Upper lobe of right lung (tissue), 1 donor: ENCODE measurements around the gene EPX. TPM values are rescaled to one million over a fixed set of nuclear protein-coding genes. Genes with fewer than 3 reads are reported as not detected.

Experiments used
- ATAC-seq: fragments of 200-7000 bp; cut with Tn5 transposase; one replicate; pipeline ENCODE4 v1.9.1; 2020; ENCODE audit warnings: mild to moderate bottlenecking, moderate library complexity
- DNase-seq: peaks from one replicate; pipeline ENCODE4 v3.0.0-alpha.2; 2020
- H3K27ac ChIP-seq: fragments of 200-600 bp; one replicate; pipeline ENCODE4 v1.8.0; 2022
- H3K27me3 ChIP-seq: fragments of 200-600 bp; one replicate; pipeline ENCODE4 v1.8.0; 2022; ENCODE audit warnings: mild to moderate bottlenecking
- H3K36me3 ChIP-seq: fragments of 200-600 bp; one replicate; pipeline ENCODE4 v1.8.0; 2022
- H3K4me1 ChIP-seq: fragments of 200-600 bp; one replicate; pipeline ENCODE4 v1.8.0; 2022
- H3K4me3 ChIP-seq: fragments of 200-600 bp; one replicate; pipeline ENCODE4 v1.8.0; 2022; ENCODE audit warnings: mild to moderate bottlenecking
- H3K9me3 ChIP-seq: fragments of 200-600 bp; one replicate; pipeline ENCODE4 v1.8.0; 2022
- intact Hi-C: fragments of 100-400 bp; cut with DNase I; formaldehyde crosslinking; loops from one replicate; pipeline ENCODE4 v1.11.0; 2022
- total RNA-seq: library from RNA; stranded (reverse); fragmentation: NEBNext Ultra II Directional; extraction: Animal tissue kit (Norgen Biotek cat#: 25700); gene quantifications from one replicate; pipeline ENCODE4 v1.2.1, GENCODE V29; 2021
- TF ChIP-seq, protein P1 (sequence below): fragments of 200-600 bp; IDR thresholded peaks from one replicate; pipeline ENCODE4 v1.8.0; 2022; ENCODE audit warnings: antibody characterized with exemption
- donor health status: DM: no; HTN: yes; CAD: no; lungs with severe emphysema.

The EPX gene
- total RNA-seq, 1 donor from 2014 or later, result not detected

DNA sequence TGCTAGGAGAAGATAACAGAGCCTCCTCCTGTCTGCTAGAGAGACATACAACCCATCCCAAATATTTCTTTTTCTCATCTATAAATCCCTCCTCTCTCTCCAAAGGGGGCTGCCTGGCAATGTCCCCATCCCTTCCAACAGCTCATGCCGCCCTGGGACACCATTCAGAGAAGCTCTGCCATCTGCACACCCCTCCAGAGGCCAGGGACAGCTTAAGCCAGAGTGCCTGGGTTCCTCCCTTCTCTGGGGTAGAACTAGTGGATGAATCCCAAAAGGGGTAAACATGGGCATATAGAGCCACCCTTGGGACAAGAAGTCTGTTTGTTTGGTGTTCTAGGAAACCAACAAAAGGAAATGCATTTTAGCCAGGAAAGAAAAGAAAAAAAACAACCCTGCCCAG, 43.3 kb downstream of the EPX start:
- H3K9me3 ChIP-seq, result no peaks in the 10 kb centered on the region
- no peak overlapping the region for H3K4me3 ChIP-seq
- TF ChIP-seq, protein P1, sequence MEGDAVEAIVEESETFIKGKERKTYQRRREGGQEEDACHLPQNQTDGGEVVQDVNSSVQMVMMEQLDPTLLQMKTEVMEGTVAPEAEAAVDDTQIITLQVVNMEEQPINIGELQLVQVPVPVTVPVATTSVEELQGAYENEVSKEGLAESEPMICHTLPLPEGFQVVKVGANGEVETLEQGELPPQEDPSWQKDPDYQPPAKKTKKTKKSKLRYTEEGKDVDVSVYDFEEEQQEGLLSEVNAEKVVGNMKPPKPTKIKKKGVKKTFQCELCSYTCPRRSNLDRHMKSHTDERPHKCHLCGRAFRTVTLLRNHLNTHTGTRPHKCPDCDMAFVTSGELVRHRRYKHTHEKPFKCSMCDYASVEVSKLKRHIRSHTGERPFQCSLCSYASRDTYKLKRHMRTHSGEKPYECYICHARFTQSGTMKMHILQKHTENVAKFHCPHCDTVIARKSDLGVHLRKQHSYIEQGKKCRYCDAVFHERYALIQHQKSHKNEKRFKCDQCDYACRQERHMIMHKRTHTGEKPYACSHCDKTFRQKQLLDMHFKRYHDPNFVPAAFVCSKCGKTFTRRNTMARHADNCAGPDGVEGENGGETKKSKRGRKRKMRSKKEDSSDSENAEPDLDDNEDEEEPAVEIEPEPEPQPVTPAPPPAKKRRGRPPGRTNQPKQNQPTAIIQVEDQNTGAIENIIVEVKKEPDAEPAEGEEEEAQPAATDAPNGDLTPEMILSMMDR, result no peak
- intact Hi-C loops, result no loop called here
- ATAC-seq, result no peak
- no peak overlapping the region for H3K27ac ChIP-seq
- H3K4me1 ChIP-seq, result peaks cover 4% of the 10 kb centered on the region
- H3K36me3 ChIP-seq, result no peaks in the 10 kb centered on the region
- H3K27me3 ChIP-seq, result peaks cover 13% of the 10 kb centered on the region
- no peak for DNase-seq

DNA sequence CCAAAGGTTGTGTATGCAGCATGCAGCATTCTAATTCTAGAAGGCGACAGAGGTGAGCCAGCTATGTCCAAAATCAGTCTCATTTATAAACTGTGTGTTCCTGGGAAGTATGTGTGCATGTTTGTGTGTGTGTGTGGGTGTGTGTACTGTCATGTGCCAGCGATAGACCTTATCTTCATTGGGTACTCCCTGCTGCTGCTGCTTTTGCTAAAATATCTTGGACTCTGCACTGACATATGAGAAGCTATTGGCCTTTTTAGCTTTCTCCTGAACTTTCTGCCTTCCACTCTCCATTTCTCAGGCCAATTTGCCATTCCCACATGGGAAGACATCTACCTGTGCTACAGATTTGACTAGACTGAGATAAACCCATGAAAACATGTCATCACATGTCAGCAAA, 43.9 kb downstream of the EPX start:
- Histone ChIP-seq H3K4me3 (no peak overlapping the region), H3K27ac (no peak overlapping the region), H3K36me3 (no peaks in the 10 kb centered on the region), H3K4me1 (peaks cover 4% of the 10 kb centered on the region), H3K9me3 (no peaks in the 10 kb centered on the region), H3K27me3 (peaks cover 19% of the 10 kb centered on the region)
- ATAC-seq, result no peak
- TF ChIP-seq, protein P1, result no peak
- intact Hi-C loops, result no loop called here
- no peak for DNase-seq

DNA sequence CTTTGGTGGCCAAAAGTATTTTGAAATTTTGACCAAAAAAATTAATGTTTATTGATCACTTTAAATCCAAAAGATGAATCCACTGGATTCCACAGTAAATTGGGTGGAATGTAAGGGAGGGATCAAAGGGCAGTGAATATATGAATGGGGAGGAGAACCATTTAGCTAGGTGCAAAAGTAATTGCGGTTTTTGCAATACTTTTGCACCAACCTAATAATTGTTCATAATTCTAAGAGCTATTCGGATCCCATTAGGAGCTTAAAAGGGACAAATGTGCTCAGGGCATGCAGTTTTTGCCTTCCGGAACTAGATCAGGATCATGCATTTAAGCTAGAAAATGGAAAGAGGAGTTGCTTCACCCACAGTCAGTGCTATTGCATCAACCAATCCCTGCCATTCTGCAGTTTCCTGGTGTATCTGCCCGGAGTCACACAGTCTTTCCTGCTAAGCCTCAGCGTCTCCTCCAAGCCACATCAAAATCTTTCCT, 45.7 kb downstream of the EPX start, which contains the start of gene LPO:
LPO (plus strand) TSS at position 438 of the 488 bp plus-strand sequence. CDS start 4,396 bp downstream, outside the sequence.
- no peaks in the 10 kb centered on the region for H3K36me3 ChIP-seq
- H3K4me1 ChIP-seq, result no peaks in the 10 kb centered on the region
- H3K9me3 ChIP-seq, result no peaks in the 10 kb centered on the region
- no peak within 1 kb of the TSS for H3K4me3 ChIP-seq
- intact Hi-C loops, result no loop called here
- TF ChIP-seq, protein P1, result no peak
- no peak for ATAC-seq
- DNase-seq, result no peak
- no peak within 1 kb of the TSS for H3K27ac ChIP-seq
- H3K27me3 ChIP-seq, result peaks cover 26% of the 10 kb centered on the region

DNA sequence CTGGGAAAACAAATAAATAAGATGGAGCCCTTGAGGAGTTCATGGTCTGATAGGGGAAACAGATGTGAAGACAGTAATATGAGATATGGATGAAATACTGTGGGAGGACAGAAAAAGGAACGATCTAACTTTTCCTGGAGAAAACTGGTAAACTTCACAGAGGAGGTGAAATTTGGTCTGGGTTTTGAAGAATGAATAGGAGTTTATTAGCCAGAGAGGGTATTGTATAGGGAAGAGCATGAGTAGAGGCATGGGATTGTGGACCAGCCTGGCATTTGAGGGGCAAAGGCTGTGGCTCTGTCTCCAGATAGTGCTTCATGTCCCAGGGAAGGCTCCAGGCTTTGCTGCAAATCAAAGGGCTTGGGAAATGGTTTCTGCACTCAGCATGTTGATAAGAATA, 47.5 kb downstream of the EPX start:
- H3K9me3 ChIP-seq, result no peaks in the 10 kb centered on the region
- ATAC-seq (no peak), DNase-seq (no peak)
- H3K27me3 ChIP-seq, result peaks cover 26% of the 10 kb centered on the region
- TF ChIP-seq, protein P1, result no peak
- no peaks in the 10 kb centered on the region for H3K4me1 ChIP-seq
- H3K27ac ChIP-seq, result no peak overlapping the region
- no peaks in the 10 kb centered on the region for H3K36me3 ChIP-seq
- intact Hi-C loops, result no loop called here
- H3K4me3 ChIP-seq, result no peak overlapping the region

DNA sequence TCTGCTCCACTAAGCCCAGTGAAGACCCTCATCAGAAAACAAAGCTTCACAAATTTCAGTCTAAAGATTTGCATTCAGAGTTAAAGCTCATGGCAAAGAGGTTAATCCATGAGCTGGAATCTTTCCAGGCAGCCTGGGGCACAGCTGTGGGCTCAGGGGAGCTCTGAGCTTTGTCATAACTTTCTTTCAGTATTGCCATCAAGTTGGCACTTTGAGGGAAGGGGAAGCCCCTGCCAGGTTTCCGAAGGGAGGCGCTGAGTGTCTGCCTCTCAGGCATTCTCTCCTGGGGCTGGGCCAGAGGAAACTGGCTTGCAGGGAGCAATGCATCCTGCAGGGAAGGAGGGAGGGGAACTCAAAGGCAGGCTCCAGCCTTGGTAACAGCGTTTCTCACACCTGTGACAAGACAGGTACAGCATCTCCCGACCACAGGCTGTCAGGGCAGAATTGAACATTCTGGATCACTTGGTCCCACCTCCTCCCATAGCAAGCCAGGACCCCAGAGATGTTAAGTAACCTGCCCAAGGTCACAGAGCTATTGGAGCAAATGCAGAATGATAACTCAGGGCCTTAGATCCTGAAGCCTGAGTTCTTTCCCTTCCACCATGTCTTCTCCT, 49.8 kb downstream of the EPX start:
- Histone ChIP-seq H3K4me3 (no peak overlapping the region), H3K9me3 (no peaks in the 10 kb centered on the region), H3K27me3 (peaks cover 21% of the 10 kb centered on the region), H3K36me3 (no peaks in the 10 kb centered on the region), H3K4me1 (no peaks in the 10 kb centered on the region), H3K27ac (no peak overlapping the region)
- ATAC-seq (no peak), DNase-seq (no peak)
- intact Hi-C loops, result no loop called here
- TF ChIP-seq, protein P1, result no peak
